ENCODE data around the gene ZNF12.

DNA sequence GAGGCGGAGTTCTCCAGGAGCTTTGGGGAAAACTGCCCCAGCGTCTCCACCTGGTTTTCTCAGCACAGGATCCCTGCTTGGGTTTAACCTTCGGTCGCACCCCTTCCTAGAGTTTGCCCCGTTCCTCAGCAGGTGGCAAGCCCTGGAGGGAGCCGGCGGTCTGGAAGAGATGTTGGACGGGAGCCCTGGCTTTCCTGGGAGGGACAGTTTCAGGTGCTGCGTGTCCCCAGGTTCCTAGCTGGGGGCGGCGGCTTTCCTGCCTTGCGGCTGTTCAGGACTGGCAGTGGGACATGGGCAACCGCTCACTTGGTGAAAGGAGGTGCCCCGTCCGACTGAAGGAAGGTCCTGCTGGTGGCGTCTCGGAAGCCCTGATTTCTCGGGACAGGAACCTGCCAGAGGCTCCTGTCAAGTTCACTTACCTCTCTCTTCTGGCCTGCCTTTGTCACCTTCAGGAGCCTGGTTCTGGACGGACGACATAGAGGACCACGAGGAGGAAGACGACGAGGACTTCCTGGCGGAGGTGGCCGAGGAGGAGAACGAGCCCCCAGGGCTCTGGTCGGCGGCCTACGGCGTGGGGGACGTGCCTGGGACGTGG is 54.8 kb downstream of the ZNF12 start:
- TF ChIP-seq, protein P1, sequence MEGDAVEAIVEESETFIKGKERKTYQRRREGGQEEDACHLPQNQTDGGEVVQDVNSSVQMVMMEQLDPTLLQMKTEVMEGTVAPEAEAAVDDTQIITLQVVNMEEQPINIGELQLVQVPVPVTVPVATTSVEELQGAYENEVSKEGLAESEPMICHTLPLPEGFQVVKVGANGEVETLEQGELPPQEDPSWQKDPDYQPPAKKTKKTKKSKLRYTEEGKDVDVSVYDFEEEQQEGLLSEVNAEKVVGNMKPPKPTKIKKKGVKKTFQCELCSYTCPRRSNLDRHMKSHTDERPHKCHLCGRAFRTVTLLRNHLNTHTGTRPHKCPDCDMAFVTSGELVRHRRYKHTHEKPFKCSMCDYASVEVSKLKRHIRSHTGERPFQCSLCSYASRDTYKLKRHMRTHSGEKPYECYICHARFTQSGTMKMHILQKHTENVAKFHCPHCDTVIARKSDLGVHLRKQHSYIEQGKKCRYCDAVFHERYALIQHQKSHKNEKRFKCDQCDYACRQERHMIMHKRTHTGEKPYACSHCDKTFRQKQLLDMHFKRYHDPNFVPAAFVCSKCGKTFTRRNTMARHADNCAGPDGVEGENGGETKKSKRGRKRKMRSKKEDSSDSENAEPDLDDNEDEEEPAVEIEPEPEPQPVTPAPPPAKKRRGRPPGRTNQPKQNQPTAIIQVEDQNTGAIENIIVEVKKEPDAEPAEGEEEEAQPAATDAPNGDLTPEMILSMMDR (conservative IDR thresholded peaks at IDR 0.05 in 1 of 2, IDR thresholded peaks at IDR 0.05 in 1 of 2; ENCODE audit: low read depth in 1 of 2, low read length in 2 of 2), result no peak
- no peak for TF ChIP-seq EZH2 (IDR thresholded peaks at IDR 0.05; ENCODE audit: low read length, missing control alignments)

Data from fibroblast of lung (primary cell).